Endothelial cell (in vitro differentiated cells): Measurements from ENCODE around the gene CDC73. TPM values are rescaled to one million over a fixed set of nuclear protein-coding genes. Genes with fewer than 3 reads are reported as not detected.

Experiments used
- DNase-seq: peaks from one replicate; pipeline ENCODE4 v3.0.0; 2021; ENCODE audit warnings: low spot score
- H3K27ac Mint-ChIP-seq: one replicate; pipeline ENCODE4 v1.8.0; 2021; ENCODE audit warnings: mixed read lengths, inconsistent platforms; ENCODE audit not compliant: unreplicated experiment
- H3K27me3 Mint-ChIP-seq: one replicate; pipeline ENCODE4 v1.8.0; 2021; ENCODE audit warnings: mild to moderate bottlenecking, moderate library complexity, mixed read lengths, inconsistent platforms; ENCODE audit not compliant: unreplicated experiment
- H3K36me3 Mint-ChIP-seq: one replicate; pipeline ENCODE4 v1.8.0; 2021; ENCODE audit warnings: mild to moderate bottlenecking, low read depth, mixed read lengths, inconsistent platforms; ENCODE audit not compliant: unreplicated experiment
- H3K4me1 Mint-ChIP-seq: one replicate; pipeline ENCODE4 v1.8.0; 2021; ENCODE audit warnings: mild to moderate bottlenecking, mixed read lengths, inconsistent platforms; ENCODE audit not compliant: unreplicated experiment
- H3K4me3 Mint-ChIP-seq: one replicate; pipeline ENCODE4 v1.8.0; 2021; ENCODE audit warnings: mild to moderate bottlenecking, mixed read lengths, inconsistent platforms; ENCODE audit not compliant: unreplicated experiment
- H3K9me3 Mint-ChIP-seq: one replicate; pipeline ENCODE4 v1.8.0; 2021; ENCODE audit warnings: mixed read lengths, inconsistent platforms; ENCODE audit not compliant: unreplicated experiment
- total RNA-seq: library from RNA; stranded (reverse); fragmentation: NEBNext Ultra II Directional; extraction: Animal tissue kit (Norgen Biotek cat#: 25700); gene quantifications from one replicate; pipeline ENCODE4 v1.2.1, GENCODE V29; 2021; ENCODE audit not compliant: unreplicated experiment
- TF ChIP-seq, protein P1 (sequence below): fragments of 200-600 bp; sonication (generic); IDR thresholded peaks from one replicate; pipeline ENCODE4 v1.5.0; 2021; ENCODE audit warnings: antibody characterized with exemption; ENCODE audit not compliant: unreplicated experiment

Gene CDC73
- total RNA-seq, 1 donor from 2014 or later = 45.2 TPM

DNA sequence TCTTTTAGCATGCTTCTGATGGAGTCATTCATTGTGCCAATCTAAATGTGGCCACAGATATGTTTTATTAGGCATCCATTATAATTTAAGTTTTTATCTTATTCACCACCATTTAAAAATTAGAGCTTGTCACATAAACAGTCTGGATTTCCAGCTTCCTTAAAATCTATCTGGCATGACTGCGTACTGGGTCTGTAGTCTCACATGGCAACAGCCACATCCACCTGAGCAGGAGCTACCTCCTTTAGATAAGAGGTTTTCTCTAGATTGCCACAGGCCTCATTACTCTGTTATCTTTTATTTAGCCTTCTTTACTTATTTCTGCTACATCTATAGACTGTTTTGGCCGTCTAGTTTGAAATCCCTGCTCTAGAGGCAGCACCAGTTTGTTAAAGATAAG is 35.5 kb downstream of the CDC73 start:
- Mint-ChIP-seq H3K4me1 (peaks cover 6% of the 10 kb centered on the region), H3K9me3 (no peaks in the 10 kb centered on the region), H3K27ac (no peak overlapping the region), H3K4me3 (no peak overlapping the region), H3K27me3 (no peaks in the 10 kb centered on the region), H3K36me3 (peaks cover 6% of the 10 kb centered on the region)
- TF ChIP-seq, protein P1, sequence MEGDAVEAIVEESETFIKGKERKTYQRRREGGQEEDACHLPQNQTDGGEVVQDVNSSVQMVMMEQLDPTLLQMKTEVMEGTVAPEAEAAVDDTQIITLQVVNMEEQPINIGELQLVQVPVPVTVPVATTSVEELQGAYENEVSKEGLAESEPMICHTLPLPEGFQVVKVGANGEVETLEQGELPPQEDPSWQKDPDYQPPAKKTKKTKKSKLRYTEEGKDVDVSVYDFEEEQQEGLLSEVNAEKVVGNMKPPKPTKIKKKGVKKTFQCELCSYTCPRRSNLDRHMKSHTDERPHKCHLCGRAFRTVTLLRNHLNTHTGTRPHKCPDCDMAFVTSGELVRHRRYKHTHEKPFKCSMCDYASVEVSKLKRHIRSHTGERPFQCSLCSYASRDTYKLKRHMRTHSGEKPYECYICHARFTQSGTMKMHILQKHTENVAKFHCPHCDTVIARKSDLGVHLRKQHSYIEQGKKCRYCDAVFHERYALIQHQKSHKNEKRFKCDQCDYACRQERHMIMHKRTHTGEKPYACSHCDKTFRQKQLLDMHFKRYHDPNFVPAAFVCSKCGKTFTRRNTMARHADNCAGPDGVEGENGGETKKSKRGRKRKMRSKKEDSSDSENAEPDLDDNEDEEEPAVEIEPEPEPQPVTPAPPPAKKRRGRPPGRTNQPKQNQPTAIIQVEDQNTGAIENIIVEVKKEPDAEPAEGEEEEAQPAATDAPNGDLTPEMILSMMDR = no peak
- DNase-seq = no peak

DNA sequence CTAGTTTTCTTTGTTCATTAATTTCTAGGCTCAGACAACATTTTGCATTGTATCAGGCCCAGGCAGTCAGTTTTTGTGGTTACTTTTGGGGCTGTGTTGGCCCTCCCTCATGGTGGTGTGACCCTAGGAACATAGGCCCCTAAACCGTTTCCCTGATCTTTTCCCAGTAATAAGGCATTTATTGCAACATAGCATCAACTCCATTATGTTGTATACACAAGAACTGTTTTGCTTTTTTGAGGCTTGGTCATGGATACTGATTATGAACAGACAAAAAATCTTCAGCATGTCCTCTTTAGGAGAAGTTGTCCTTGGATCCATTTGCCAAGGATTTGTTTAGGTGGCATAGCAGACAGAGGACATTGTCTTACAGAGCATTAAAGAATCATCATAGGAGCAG is 54.3 kb downstream of the CDC73 start:
- TF ChIP-seq, protein P1 = no peak
- Mint-ChIP-seq H3K4me1 (no peaks in the 10 kb centered on the region), H3K4me3 (no peak overlapping the region), H3K9me3 (no peaks in the 10 kb centered on the region), H3K27ac (no peak overlapping the region), H3K36me3 (no peaks in the 10 kb centered on the region), H3K27me3 (no peaks in the 10 kb centered on the region)
- DNase-seq = no peak

DNA sequence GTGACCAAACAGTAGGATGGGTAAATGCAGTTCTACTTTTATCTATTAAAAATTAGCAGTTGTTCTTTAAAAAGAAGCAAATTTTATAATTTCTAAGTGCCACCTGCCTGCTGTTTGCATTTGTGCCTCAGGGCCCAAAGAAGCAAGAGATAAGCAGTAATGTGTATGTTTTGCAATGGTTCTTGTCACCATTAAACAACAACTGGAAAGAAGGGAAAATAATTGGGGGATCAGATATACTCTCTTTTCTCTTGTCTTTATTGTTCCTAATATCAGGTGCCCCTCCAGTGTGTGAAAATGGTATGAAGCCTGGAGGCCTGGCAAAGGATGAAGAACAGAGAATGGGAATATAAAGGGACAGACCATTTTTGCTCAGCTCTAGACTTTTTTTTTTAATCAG is 55.0 kb downstream of the CDC73 start:
- H3K9me3 Mint-ChIP-seq = no peaks in the 10 kb centered on the region
- TF ChIP-seq, protein P1 = no peak
- no peaks in the 10 kb centered on the region for H3K36me3 Mint-ChIP-seq
- H3K4me1 Mint-ChIP-seq = no peaks in the 10 kb centered on the region
- no peaks in the 10 kb centered on the region for H3K27me3 Mint-ChIP-seq
- no peak for DNase-seq
- no peak overlapping the region for H3K27ac Mint-ChIP-seq
- no peak overlapping the region for H3K4me3 Mint-ChIP-seq

DNA sequence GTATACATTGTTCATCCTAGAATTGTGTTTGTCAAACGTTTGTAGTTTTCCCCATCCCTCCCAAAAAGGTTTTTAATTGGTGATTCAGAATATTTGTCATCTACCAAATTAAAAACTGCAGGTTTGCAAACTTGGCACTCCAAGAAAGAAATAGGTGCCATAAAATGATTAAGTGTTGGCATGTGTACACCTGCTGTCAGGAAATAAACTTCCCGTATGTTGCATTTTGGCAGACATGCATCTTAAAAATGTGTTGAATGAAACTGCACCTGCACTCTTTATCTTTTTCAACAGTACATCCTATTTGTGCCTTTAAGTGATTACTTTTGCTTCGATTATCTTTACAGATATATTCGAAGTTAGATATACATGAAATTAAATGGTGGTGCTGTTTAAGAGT is 57.3 kb downstream of the CDC73 start:
- Mint-ChIP-seq H3K4me3 (no peak overlapping the region), H3K27me3 (no peaks in the 10 kb centered on the region), H3K27ac (no peak overlapping the region), H3K36me3 (no peaks in the 10 kb centered on the region), H3K9me3 (no peaks in the 10 kb centered on the region), H3K4me1 (no peaks in the 10 kb centered on the region)
- TF ChIP-seq, protein P1 = no peak
- no peak for DNase-seq

DNA sequence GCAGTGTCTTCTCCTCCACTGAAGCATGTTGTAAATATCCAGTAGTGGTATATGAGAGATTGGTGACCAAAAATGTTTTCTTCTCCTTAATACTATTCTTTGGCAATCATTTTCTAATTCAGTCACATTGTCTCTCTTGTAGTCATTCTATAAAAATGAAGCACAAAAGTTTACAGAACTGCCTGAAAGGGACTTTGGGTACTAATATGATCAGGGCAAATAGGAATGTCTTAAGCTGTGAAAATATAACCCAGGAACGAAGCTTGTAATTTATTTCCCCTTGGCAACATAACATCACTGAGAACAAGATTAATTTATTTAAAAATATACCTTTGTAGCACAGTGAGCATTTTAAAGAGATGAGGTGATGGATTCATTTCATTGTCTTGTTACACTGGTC is 59.7 kb downstream of the CDC73 start:
- no peak for DNase-seq
- Mint-ChIP-seq H3K27me3 (no peaks in the 10 kb centered on the region), H3K4me3 (no peak overlapping the region), H3K9me3 (no peaks in the 10 kb centered on the region), H3K4me1 (peaks cover 3% of the 10 kb centered on the region), H3K27ac (no peak overlapping the region), H3K36me3 (no peaks in the 10 kb centered on the region)
- TF ChIP-seq, protein P1 = no peak
